K562 (cell line): Measurements from ENCODE around the gene NAALAD2. TPM values are rescaled to one million over a fixed set of nuclear protein-coding genes. Genes with fewer than 3 reads are reported as not detected.
A peak's percentile ranks its signal among the peaks of the same experiment; 100 is the strongest.
"Not testable (repeated sequence)": the region's sequence is repeated elsewhere in the genome, so short reads cannot be mapped to it uniquely, and the experiment has no call there.

Source experiments
- ATAC-seq: fragments of 200-7000 bp; cut with Tn5 transposase; 3 replicates; pipeline ENCODE4 v1.9.1; 2020; ENCODE audit warnings: moderate library complexity
- BruUV-seq: library from RNA; stranded (reverse); fragments of 400-500 nt; replicated peaks from 2 replicates; lab custom pipeline; 2021; lab: Mats Ljungman, UMichigan
- CTCF ChIA-PET: fragments of 300-600 bp; formaldehyde crosslinking; extraction: SDS; loops from one replicate; lab custom pipeline; 2021; ENCODE audit warnings: low intra/inter-chr PET ratio; lab: Yijun Ruan, JAX
- POLR2A ChIA-PET: fragments of 300-600, 350-650 bp; sonication (Branson Sonifier 250); formaldehyde crosslinking; extraction: SDS; loops from one replicate; lab custom pipeline; 2021; ENCODE audit warnings: antibody characterized with exemption, inconsistent platforms; lab: Yijun Ruan, JAX
- DNase-seq, 4 experiments: peaks; one replicate each; pipeline versions ENCODE4 v3.0.0 to v3.0.0-alpha.2; 2011 to 2018; ENCODE audit warnings: low spot score in 3 of 4, mixed read lengths in 3 of 4; ENCODE audit errors: extremely low read depth in 1 of 4
- FAIRE-seq: peaks from 2 replicates; lab custom pipeline; 2011; peaks lifted over from hg19 to GRCh38; lab: Jason Lieb, UNC
- H2AFZ ChIP-seq: 2 replicates; pipeline ENCODE4 v1.6.0; 2011; ENCODE audit warnings: low read depth, low read length, control low read depth, inconsistent platforms
- H3K27ac ChIP-seq: fragments of 200-600 bp; 3 replicates; pipeline ENCODE4 v1.8.0; 2011; ENCODE audit warnings: low read depth, mild to moderate bottlenecking, control low read depth, inconsistent platforms, low read length, moderate library complexity, mixed read lengths; ENCODE audit errors: extremely low read depth
- H3K27me3 ChIP-seq, 2 experiments: fragments of 300-600 bp in 1 of 2; 2 replicates in 1 of 2; 3 replicates in 1 of 2; pipeline versions ENCODE4 v1.6.0 to v1.8.0; 2011; ENCODE audit warnings: inconsistent platforms in 2 of 2, low read length in 2 of 2, mild to moderate bottlenecking in 1 of 2, mixed read lengths in 1 of 2, moderate library complexity in 1 of 2; ENCODE audit not compliant: control insufficient read depth in 2 of 2, insufficient read depth in 2 of 2
- H3K36me3 ChIP-seq: fragments of 300-600 bp; 3 replicates; pipeline ENCODE4 v1.8.0; 2011; ENCODE audit warnings: mild to moderate bottlenecking, low read length, inconsistent platforms; ENCODE audit not compliant: control insufficient read depth, insufficient read depth
- H3K4me1 ChIP-seq, 2 experiments: fragments of 200-600 bp in 1 of 2; replicated peaks in 1 of 2; 2 replicates in 1 of 2; 3 replicates in 1 of 2; pipeline versions ENCODE4 v1.5.1 to v1.8.0; 2011; ENCODE audit warnings: inconsistent platforms in 2 of 2, low read length in 2 of 2, mild to moderate bottlenecking in 1 of 2, mixed read lengths in 1 of 2, moderate library complexity in 1 of 2; ENCODE audit not compliant: control insufficient read depth in 2 of 2, insufficient read depth in 2 of 2
- H3K4me2 ChIP-seq: 2 replicates; pipeline ENCODE4 v1.6.1; 2011; ENCODE audit warnings: low read length, control low read depth, inconsistent platforms, mixed read lengths; ENCODE audit not compliant: insufficient read depth
- H3K4me3 ChIP-seq: fragments of 200-600 bp; sonication (generic), shearing (Covaris generic); 2 replicates; pipeline ENCODE4 v1.5.1; 2016; ENCODE audit warnings: control low read depth, inconsistent platforms
- H3K79me2 ChIP-seq: fragments of 200-600 bp; 3 replicates; pipeline ENCODE4 v1.8.0; 2011; ENCODE audit warnings: low read length, inconsistent platforms; ENCODE audit not compliant: control insufficient read depth, insufficient read depth
- H3K9ac ChIP-seq, 2 experiments: 2 replicates each; pipeline versions ENCODE4 v1.6.0 to v1.6.1; 2011; ENCODE audit warnings: low read depth in 2 of 2, low read length in 2 of 2, control low read depth in 1 of 2, inconsistent platforms in 1 of 2, mild to moderate bottlenecking in 1 of 2, mixed read lengths in 1 of 2; ENCODE audit not compliant: insufficient read depth in 1 of 2
- H3K9me1 ChIP-seq: one replicate; pipeline ENCODE4 v1.6.0; 2011; ENCODE audit warnings: inconsistent platforms, mild to moderate bottlenecking, low read length, moderate library complexity; ENCODE audit not compliant: control insufficient read depth, insufficient read depth
- H3K9me3 ChIP-seq: replicated peaks from 2 replicates; pipeline ENCODE4 v1.5.1; 2011; ENCODE audit warnings: low read depth, low read length, inconsistent platforms; ENCODE audit not compliant: control insufficient read depth, insufficient read depth
- H4K20me1 ChIP-seq: replicated peaks from 2 replicates; pipeline ENCODE4 v1.6.1; 2011; ENCODE audit warnings: low read length, inconsistent platforms, mixed read lengths; ENCODE audit not compliant: control insufficient read depth, insufficient read depth
- C11orf30 ChIP-seq: fragments of 450-650 bp; IDR thresholded peaks from 2 replicates; pipeline ENCODE4 v1.6.1; 2016; ENCODE audit warnings: low read depth, mild to moderate bottlenecking
- LCOR ChIP-seq: sonication (generic); formaldehyde crosslinking; IDR thresholded peaks from 2 replicates; pipeline ENCODE4 v1.8.0; 2022; ENCODE audit warnings: mild to moderate bottlenecking, missing genetic modification reagents
- NRF1 ChIP-seq, 2 experiments: fragments of 450-650 bp; IDR thresholded peaks in 1 of 2; conservative IDR thresholded peaks in 1 of 2; 2 replicates each; pipeline ENCODE4 v1.6.1; 2014; ENCODE audit warnings: mild to moderate bottlenecking in 2 of 2
- SP1 ChIP-seq: sonication (generic); formaldehyde crosslinking; IDR thresholded peaks from 2 replicates; pipeline ENCODE4 v1.8.1; 2022; ENCODE audit warnings: mild to moderate bottlenecking, missing genetic modification reagents
- TFAP4 ChIP-seq: sonication (generic); formaldehyde crosslinking; IDR thresholded peaks from 2 replicates; pipeline ENCODE4 v1.8.0; 2022; ENCODE audit warnings: missing genetic modification reagents, mild to moderate bottlenecking, moderate library complexity, borderline replicate concordance
- ZFX ChIP-seq: sonication (generic); formaldehyde crosslinking; IDR thresholded peaks from 2 replicates; pipeline ENCODE4 v1.8.0; 2022; ENCODE audit warnings: mild to moderate bottlenecking, missing genetic modification reagents, moderate library complexity
- ZNF316 ChIP-seq: fragments of 450-650 bp; IDR thresholded peaks from 2 replicates; pipeline ENCODE4 v1.6.1; 2016
- WGBS: fragments of 100-300 bp; shearing (Covaris generic); methylation state at CpG from one replicate; pipeline ENCODE4 v1.1.6; 2016; ENCODE audit warnings: low coverage, mixed read lengths; ENCODE audit not compliant: insufficient coverage; ENCODE audit errors: missing lambda C conversion rate; 5-methylcytosine and 5-hydroxymethylcytosine counted together
- in situ Hi-C: fragments of 300-500 bp; cut with MboI; formaldehyde crosslinking; loops from 4 replicates; pipeline ENCODE4 v1.15.0; 2018; ENCODE audit warnings: inconsistent platforms, mixed read lengths
- intact Hi-C: fragments of 100-400 bp; cut with micrococcal nuclease; formaldehyde crosslinking; loops from 2 replicates; pipeline ENCODE4 v1.14.2; 2022
- polyA plus RNA-seq, 8 experiments: library from polyadenylated mRNA; depleted of rRNA in 4 of 8; stranded (reverse) in 5 of 8; unstranded in 3 of 8; fragments of >200 nt; fragmentation: Nextera tagmentation in 2 of 8; fragmentation: Illumina TruSeq in 1 of 8; extraction: Ambion mirVana in 2 of 8; extraction: Trizol in 1 of 8; gene quantifications; 2 replicates each; pipeline versions ENCODE4 v1.2.1 to v1.2.3, GENCODE V29; 2011 to 2014; ENCODE audit warnings: inconsistent platforms in 1 of 8, missing spikeins in 1 of 8
- total RNA-seq, 7 experiments: library from RNA; depleted of rRNA in 6 of 7; stranded (reverse); fragments of >200 nt in 6 of 7; fragmentation: Illumina TruSeq in 2 of 7; extraction: Trizol in 2 of 7; gene quantifications; 2 replicates each; pipeline versions ENCODE4 v1.2.1 to v1.2.3, GENCODE V29; 2011 to 2021; ENCODE audit warnings: low replicate concordance in 1 of 7

The NAALAD2 gene
- total and polyA plus RNA-seq, 9 of the 15 experiments (the other 6 are each of a cell fraction or from before 2014, with no cell fraction given) = 0.05 to 0.24 (median 0.12) TPM

- TF ChIP-seq TFAP4 (CRISPR knock-in tag) (peak; percentile 27; the same call in 1 of the 2 replicates), LCOR (CRISPR knock-in tag) (peak; percentile 64; the same call in 1 of the 2 replicates), ZFX (peak; percentile 51; the same call in 1 of the 2 replicates), SP1 (peak; percentile 28; the same call in 1 of the 2 replicates), NRF1 (conservative IDR thresholded peaks at IDR 0.05 in 1 of 2, IDR thresholded peaks at IDR 0.05 in 1 of 2) (peak; percentile 68 to 73)
Measured at GRCh38 chr11:90166982-90167573, 32.6 kb downstream of the NAALAD2 start (continued).

- WGBS = 24% methylated on average over 8 of the region's 8 CpGs
- DNase-seq = not testable (repeated sequence)
Measured at GRCh38 chr11:90167704-90168103, 33.2 kb downstream of the NAALAD2 start.

More at GRCh38 chr11:90167704-90168103, 33.2 kb downstream of the NAALAD2 start:
- ATAC-seq = peak; percentile 16; the same call in 2 of the 3 replicates
- H4K20me1 ChIP-seq, H3K9me3 ChIP-seq, H3K27ac ChIP-seq, FAIRE-seq, H3K36me3 ChIP-seq, H3K9ac ChIP-seq, H3K27me3 ChIP-seq, H3K79me2 ChIP-seq, CTCF ChIA-PET, H3K4me1 ChIP-seq, H3K9me1 ChIP-seq, H3K4me3 ChIP-seq, BruUV-seq, H3K4me2 ChIP-seq: not testable (repeated sequence)
- POLR2A ChIA-PET = interaction anchor here (0.7 to 0.9 kb wide), 2 partner anchors 9 to 10 kb away, joined by 3 read pairs; no protein-coding TSS in a partner anchor
- H2AFZ ChIP-seq = peak overlapping the region; percentile 26; the same call in 1 of the 2 replicates
- TF ChIP-seq C11orf30 = peak; percentile 32; the same call in 1 of the 2 replicates
- TF ChIP-seq ZNF316 = peak; percentile 59; the same call in 1 of the 2 replicates
- TF ChIP-seq, all 486 proteins: peak for 2; not testable (repeated sequence) for 484
- in situ Hi-C loops, intact Hi-C loops: not testable (repeated sequence)
